Measurements from ENCODE around the gene C20orf96. TPM values are rescaled to one million over a fixed set of nuclear protein-coding genes. Genes with fewer than 3 reads are reported as not detected.

C20orf96 gene
- total and polyA plus RNA-seq, 2 experiments from 2014 or later, result 0.32 to 4.5 TPM

DNA sequence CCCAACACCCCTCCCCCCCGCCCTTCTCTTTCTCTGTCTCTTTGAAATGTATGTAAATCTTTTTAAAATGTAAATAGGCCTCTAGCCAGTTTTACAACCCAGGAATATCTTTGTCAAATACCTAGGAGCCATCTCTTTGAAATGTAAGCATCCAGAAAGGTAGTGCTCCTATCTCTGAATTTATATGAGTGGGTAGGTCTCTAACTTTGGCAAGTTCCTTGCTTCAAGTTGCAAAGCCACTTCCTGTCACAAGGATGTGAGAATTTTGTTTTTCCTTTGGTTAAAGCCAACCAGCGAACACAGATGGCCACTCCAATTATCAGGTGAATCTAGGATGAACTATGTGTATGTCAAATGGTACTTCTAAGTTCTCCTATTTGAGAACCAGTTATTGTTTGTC lies 39.2 kb downstream of the C20orf96 start:
- Histone ChIP-seq H3K27ac (no peak overlapping the region), H3K36me3 (ENCODE audit: low read depth) (no peaks in the 10 kb centered on the region), H3K4me3 (no peak overlapping the region), H3K9me2 (ENCODE audit: insufficient read depth) (no peaks in the 10 kb centered on the region), H4K20me1 (ENCODE audit: insufficient read depth) (no peaks in the 10 kb centered on the region), H3K9me3 (ENCODE audit: low read depth) (no peaks in the 10 kb centered on the region), H3K4me2 (ENCODE audit: unreplicated experiment) (no peak overlapping the region), H3K4me1 (ENCODE audit: insufficient read depth) (no peaks in the 10 kb centered on the region), H3K9ac (no peak overlapping the region), H2AFZ (no peak overlapping the region), H3K27me3 (replicated peaks; ENCODE audit: insufficient read depth) (peaks cover 5% of the 10 kb centered on the region), H3F3A (ENCODE audit: insufficient read depth) (no peaks in the 10 kb centered on the region), H3K79me2 (ENCODE audit: insufficient read depth) (no peaks in the 10 kb centered on the region)
- in situ Hi-C loops (cut with MboI), result no loop called here
- DNase-seq, result no peak
- 5 to 8% methylated on average over 2 of the region's 2 CpGs for WGBS, 2 experiments (ENCODE audit: low coverage in 1 of 2, low lambda C conversion rate in 2 of 2, missing lambda C conversion rate in 2 of 2)
- TF ChIP-seq EZH2phosphoT487 (IDR thresholded peaks at IDR 0.05; ENCODE audit: insufficient read depth, low read depth), result no peak
- TF ChIP-seq EZH2 (IDR thresholded peaks at IDR 0.05; ENCODE audit: insufficient read depth, poor library complexity, severe bottlenecking), result no peak

DNA sequence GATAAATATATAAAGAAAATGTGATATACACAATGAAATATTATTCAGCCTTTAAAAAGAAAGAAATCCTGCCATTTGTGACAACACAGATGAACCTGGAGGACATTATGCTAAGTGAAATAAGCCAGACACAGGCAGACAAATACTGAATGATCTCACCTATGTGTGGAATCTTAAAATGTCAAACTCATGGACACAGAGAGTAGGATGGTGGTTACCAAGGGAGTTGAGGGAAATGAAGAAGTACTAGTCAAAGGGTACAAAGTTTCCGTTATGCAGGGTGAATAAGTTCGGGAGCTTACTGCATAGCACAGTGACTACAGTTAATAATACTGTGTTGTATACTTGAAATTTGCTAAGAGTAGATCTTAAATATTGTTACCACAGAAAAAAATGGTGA lies 47.6 kb downstream of the C20orf96 start:
- in situ Hi-C loops (cut with MboI), result no loop called here
- Histone ChIP-seq H3F3A (ENCODE audit: insufficient read depth) (no peaks in the 10 kb centered on the region), H4K20me1 (ENCODE audit: insufficient read depth) (no peaks in the 10 kb centered on the region), H3K4me3 (no peak overlapping the region), H3K27me3 (replicated peaks; ENCODE audit: insufficient read depth) (peaks cover 19% of the 10 kb centered on the region), H3K36me3 (ENCODE audit: low read depth) (no peaks in the 10 kb centered on the region), H3K9me2 (ENCODE audit: insufficient read depth) (no peaks in the 10 kb centered on the region), H3K27ac (no peak overlapping the region), H3K4me1 (ENCODE audit: insufficient read depth) (no peaks in the 10 kb centered on the region), H3K79me2 (ENCODE audit: insufficient read depth) (no peaks in the 10 kb centered on the region), H3K4me2 (ENCODE audit: unreplicated experiment) (no peak overlapping the region), H2AFZ (no peak overlapping the region), H3K9me3 (ENCODE audit: low read depth) (no peaks in the 10 kb centered on the region), H3K9ac (no peak overlapping the region)
- no peak for TF ChIP-seq EZH2 (IDR thresholded peaks at IDR 0.05; ENCODE audit: insufficient read depth, poor library complexity, severe bottlenecking)
- TF ChIP-seq EZH2phosphoT487 (IDR thresholded peaks at IDR 0.05; ENCODE audit: insufficient read depth, low read depth), result no peak
- 30 to 47% methylated on average over 2 of the region's 2 CpGs for whole genome bisulfite sequencing, 2 experiments (ENCODE audit: low coverage in 1 of 2, low lambda C conversion rate in 2 of 2, missing lambda C conversion rate in 2 of 2)
- no peak for DNase-seq

DNA sequence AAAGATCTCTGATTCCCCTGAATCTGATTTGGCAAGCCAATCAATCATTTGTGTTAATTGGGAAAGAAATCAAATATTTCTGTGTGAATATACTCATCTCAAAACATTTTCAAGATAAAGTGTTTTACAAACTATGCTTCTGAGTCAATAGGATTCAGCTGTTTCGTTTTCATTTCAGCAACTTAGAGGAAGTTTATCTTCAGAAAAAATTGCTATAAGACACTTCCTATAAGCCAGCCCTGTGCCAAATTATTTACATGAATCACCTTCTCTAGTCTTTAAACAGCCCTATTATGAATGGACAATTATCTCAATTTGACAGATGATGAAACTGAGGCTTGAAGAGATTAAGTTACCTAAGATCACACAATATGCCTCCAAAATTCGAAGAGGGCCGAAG lies 52.6 kb downstream of the C20orf96 start:
- TF ChIP-seq EZH2phosphoT487 (IDR thresholded peaks at IDR 0.05; ENCODE audit: insufficient read depth, low read depth) (no peak), EZH2 (IDR thresholded peaks at IDR 0.05; ENCODE audit: insufficient read depth, poor library complexity, severe bottlenecking) (no peak)
- no peaks in the 10 kb centered on the region for H3F3A ChIP-seq (ENCODE audit: insufficient read depth)
- no peaks in the 10 kb centered on the region for H3K9me3 ChIP-seq (ENCODE audit: low read depth)
- WGBS, 2 experiments (ENCODE audit: low coverage in 1 of 2, low lambda C conversion rate in 2 of 2, missing lambda C conversion rate in 2 of 2), result 62 to 66% methylated on average over 3 of the region's 3 CpGs
- H3K9ac ChIP-seq, result no peak overlapping the region
- no peaks in the 10 kb centered on the region for H3K79me2 ChIP-seq (ENCODE audit: insufficient read depth)
- H3K36me3 ChIP-seq (ENCODE audit: low read depth), result no peaks in the 10 kb centered on the region
- no peaks in the 10 kb centered on the region for H4K20me1 ChIP-seq (ENCODE audit: insufficient read depth)
- no peaks in the 10 kb centered on the region for H3K9me2 ChIP-seq (ENCODE audit: insufficient read depth)
- peaks cover 14% of the 10 kb centered on the region; the same call in 1 of the 2 replicates for H3K27me3 ChIP-seq (replicated peaks; ENCODE audit: insufficient read depth)
- no peak overlapping the region for H3K4me3 ChIP-seq
- H3K4me1 ChIP-seq (ENCODE audit: insufficient read depth), result no peaks in the 10 kb centered on the region
- in situ Hi-C loops (cut with MboI), result no loop called here
- H2AFZ ChIP-seq, result no peak overlapping the region
- no peak for DNase-seq
- H3K27ac ChIP-seq, result no peak overlapping the region
- H3K4me2 ChIP-seq (ENCODE audit: unreplicated experiment), result no peak overlapping the region

DNA sequence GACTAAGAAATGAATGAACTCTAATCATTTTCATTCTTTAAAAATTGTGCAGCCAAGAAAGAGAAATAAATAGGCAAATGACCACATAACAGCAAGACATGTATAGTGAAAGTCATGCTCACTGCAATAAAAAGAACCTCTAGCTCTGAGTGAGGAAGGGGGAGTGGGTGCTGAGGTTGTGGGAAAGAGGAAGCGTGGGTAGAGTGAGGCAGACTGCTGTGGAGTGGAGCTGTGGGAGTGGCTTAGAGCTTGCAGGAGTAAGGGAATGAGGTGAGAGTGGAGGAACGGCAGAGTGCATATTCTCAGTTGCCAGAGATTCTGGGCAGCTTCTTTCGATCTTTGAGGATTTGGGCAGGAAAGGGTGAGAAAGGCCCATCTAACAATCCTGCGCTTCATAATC lies 53.1 kb downstream of the C20orf96 start:
- Histone ChIP-seq H3K36me3 (ENCODE audit: low read depth) (no peaks in the 10 kb centered on the region), H3K79me2 (ENCODE audit: insufficient read depth) (no peaks in the 10 kb centered on the region), H3K4me1 (ENCODE audit: insufficient read depth) (no peaks in the 10 kb centered on the region), H4K20me1 (ENCODE audit: insufficient read depth) (no peaks in the 10 kb centered on the region), H3K9me3 (ENCODE audit: low read depth) (no peaks in the 10 kb centered on the region), H3F3A (ENCODE audit: insufficient read depth) (no peaks in the 10 kb centered on the region), H3K27me3 (replicated peaks; ENCODE audit: insufficient read depth) (peaks cover 9% of the 10 kb centered on the region; the same call in 1 of the 2 replicates), H3K9ac (no peak overlapping the region), H3K4me2 (ENCODE audit: unreplicated experiment) (no peak overlapping the region), H2AFZ (no peak overlapping the region), H3K4me3 (no peak overlapping the region), H3K27ac (no peak overlapping the region), H3K9me2 (ENCODE audit: insufficient read depth) (no peaks in the 10 kb centered on the region)
- TF ChIP-seq EZH2phosphoT487 (IDR thresholded peaks at IDR 0.05; ENCODE audit: insufficient read depth, low read depth) (no peak), EZH2 (IDR thresholded peaks at IDR 0.05; ENCODE audit: insufficient read depth, poor library complexity, severe bottlenecking) (no peak)
- 42 to 55% methylated on average over 4 of the region's 4 CpGs for WGBS, 2 experiments (ENCODE audit: low coverage in 1 of 2, low lambda C conversion rate in 2 of 2, missing lambda C conversion rate in 2 of 2)
- in situ Hi-C loops (cut with MboI), result no loop called here
- DNase-seq, result peak; percentile 1

DNA sequence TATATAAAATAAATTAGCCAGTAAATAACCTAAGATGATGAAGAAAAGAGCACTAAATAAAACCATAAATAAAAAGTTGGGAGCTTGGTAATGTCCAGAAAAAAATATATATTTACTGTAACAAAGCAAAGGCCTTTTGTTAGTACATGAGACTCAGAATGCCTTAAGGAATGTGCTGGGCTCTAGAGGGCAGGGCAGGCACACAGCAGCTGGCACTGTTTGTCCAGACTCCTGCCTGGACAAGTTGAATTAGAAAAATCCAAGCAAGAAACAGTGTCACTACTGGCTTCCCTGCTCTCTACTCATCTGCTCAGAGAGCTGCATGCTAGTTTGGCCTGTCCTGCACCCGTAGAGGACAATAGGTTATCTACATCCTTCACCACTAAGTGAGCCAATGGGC lies 54.7 kb downstream of the C20orf96 start:
- no peaks in the 10 kb centered on the region for H3K79me2 ChIP-seq (ENCODE audit: insufficient read depth)
- H3K27ac ChIP-seq, result no peak overlapping the region
- in situ Hi-C loops (cut with MboI), result no loop called here
- WGBS, 2 experiments (ENCODE audit: low coverage in 1 of 2, low lambda C conversion rate in 2 of 2, missing lambda C conversion rate in 2 of 2), result 33 to 36% methylated on average over 1 of the region's 1 CpG
- no peaks in the 10 kb centered on the region for H3K9me2 ChIP-seq (ENCODE audit: insufficient read depth)
- no peak overlapping the region for H3K4me2 ChIP-seq (ENCODE audit: unreplicated experiment)
- 0 out of 2 replicates have a peak, but pooled peaks cover 5% of the 10 kb centered on the region for H3K27me3 ChIP-seq (replicated peaks; ENCODE audit: insufficient read depth)
- H3K9me3 ChIP-seq (ENCODE audit: low read depth), result no peaks in the 10 kb centered on the region
- no peak overlapping the region for H2AFZ ChIP-seq
- H3F3A ChIP-seq (ENCODE audit: insufficient read depth), result no peaks in the 10 kb centered on the region
- no peak overlapping the region for H3K9ac ChIP-seq
- no peak for TF ChIP-seq EZH2 (IDR thresholded peaks at IDR 0.05; ENCODE audit: insufficient read depth, poor library complexity, severe bottlenecking)
- no peak for TF ChIP-seq EZH2phosphoT487 (IDR thresholded peaks at IDR 0.05; ENCODE audit: insufficient read depth, low read depth)
- H3K4me1 ChIP-seq (ENCODE audit: insufficient read depth), result no peaks in the 10 kb centered on the region
- no peak overlapping the region for H3K4me3 ChIP-seq
- no peaks in the 10 kb centered on the region for H3K36me3 ChIP-seq (ENCODE audit: low read depth)
- DNase-seq, result peak; percentile 22
- no peaks in the 10 kb centered on the region for H4K20me1 ChIP-seq (ENCODE audit: insufficient read depth)

Data from GM23248 (cell line).